Cardiac muscle cell (in vitro differentiated cells and primary cell): ENCODE results near the gene GID8. TPM values are rescaled to one million over a fixed set of nuclear protein-coding genes. Genes with fewer than 3 reads are reported as not detected.
A peak's percentile ranks its signal among the peaks of the same experiment; 100 is the strongest.
"Not testable (repeated sequence)": the region's sequence is repeated elsewhere in the genome, so short reads cannot be mapped to it uniquely, and the experiment has no call there.

Source experiments
- DNase-seq, 2 donors: peaks; one replicate each; pipeline versions ENCODE4 v3.0.0 to v3.0.0-alpha.2; 2010 to 2017; ENCODE audit warnings: low read depth in 1 of 2, low spot score in 1 of 2
- H3K27ac ChIP-seq: fragments of 200-600 bp; sonication (generic); 2 replicates; pipeline ENCODE4 v1.5.1; 2016
- H3K27me3 ChIP-seq: fragments of 200-600 bp; sonication (generic); 2 replicates; pipeline ENCODE4 v1.6.0; 2016; ENCODE audit warnings: control low read depth
- H3K36me3 ChIP-seq: fragments of 200-600 bp; sonication (generic); 2 replicates; pipeline ENCODE4 v1.5.1; 2016; ENCODE audit warnings: control low read depth
- H3K4me1 ChIP-seq: fragments of 200-600 bp; sonication (generic); 2 replicates; pipeline ENCODE4 v1.8.1; 2017; ENCODE audit warnings: low read depth, mild to moderate bottlenecking, mixed run types
- H3K4me3 ChIP-seq: fragments of 200-600 bp; sonication (generic); 2 replicates; pipeline ENCODE4 v1.5.1; 2016; ENCODE audit warnings: mild to moderate bottlenecking
- H3K9me3 ChIP-seq: fragments of 200-600 bp; sonication (generic); 2 replicates; pipeline ENCODE4 v1.5.1; 2017; ENCODE audit warnings: low read depth, mild to moderate bottlenecking, control low read depth
- polyA plus RNA-seq: library from polyadenylated mRNA; unstranded; fragments of >200 nt; fragmentation: Nextera tagmentation; extraction: Ambion mirVana; gene quantifications from 2 replicates; pipeline ENCODE4 v1.2.1, GENCODE V29; 2016
- total RNA-seq: library from RNA; depleted of rRNA; stranded (reverse); fragments of >200 nt; gene quantifications from 2 replicates; pipeline ENCODE4 v1.2.3, GENCODE V29; 2016
- TF ChIP-seq, protein P1 (sequence below): IDR thresholded peaks from 2 replicates; pipeline ENCODE4 v1.5.1; 2012; ENCODE audit warnings: low read depth, mild to moderate bottlenecking, low read length

GID8 gene
- total and polyA plus RNA-seq, 2 experiments from 2014 or later = 24.5 to 49.5 TPM

- Histone ChIP-seq H3K4me3 (no peak overlapping the region), H3K36me3 (no peaks in the 10 kb centered on the region), H3K9me3 (no peaks in the 10 kb centered on the region), H3K27ac (no peak overlapping the region), H3K4me1 (peaks cover 3% of the 10 kb centered on the region), H3K27me3 (no peaks in the 10 kb centered on the region)
- no peak for DNase-seq
- TF ChIP-seq, protein P1, sequence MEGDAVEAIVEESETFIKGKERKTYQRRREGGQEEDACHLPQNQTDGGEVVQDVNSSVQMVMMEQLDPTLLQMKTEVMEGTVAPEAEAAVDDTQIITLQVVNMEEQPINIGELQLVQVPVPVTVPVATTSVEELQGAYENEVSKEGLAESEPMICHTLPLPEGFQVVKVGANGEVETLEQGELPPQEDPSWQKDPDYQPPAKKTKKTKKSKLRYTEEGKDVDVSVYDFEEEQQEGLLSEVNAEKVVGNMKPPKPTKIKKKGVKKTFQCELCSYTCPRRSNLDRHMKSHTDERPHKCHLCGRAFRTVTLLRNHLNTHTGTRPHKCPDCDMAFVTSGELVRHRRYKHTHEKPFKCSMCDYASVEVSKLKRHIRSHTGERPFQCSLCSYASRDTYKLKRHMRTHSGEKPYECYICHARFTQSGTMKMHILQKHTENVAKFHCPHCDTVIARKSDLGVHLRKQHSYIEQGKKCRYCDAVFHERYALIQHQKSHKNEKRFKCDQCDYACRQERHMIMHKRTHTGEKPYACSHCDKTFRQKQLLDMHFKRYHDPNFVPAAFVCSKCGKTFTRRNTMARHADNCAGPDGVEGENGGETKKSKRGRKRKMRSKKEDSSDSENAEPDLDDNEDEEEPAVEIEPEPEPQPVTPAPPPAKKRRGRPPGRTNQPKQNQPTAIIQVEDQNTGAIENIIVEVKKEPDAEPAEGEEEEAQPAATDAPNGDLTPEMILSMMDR = no peak
Measured at GRCh38 chr20:62959101-62959971, 21.4 kb downstream of the GID8 start.

- TF ChIP-seq, protein P1 = no peak
- H3K36me3 ChIP-seq = no peaks in the 10 kb centered on the region
- no peaks in the 10 kb centered on the region for H3K4me1 ChIP-seq
- H3K9me3 ChIP-seq = no peaks in the 10 kb centered on the region
- no peak overlapping the region for H3K4me3 ChIP-seq
- no peaks in the 10 kb centered on the region for H3K27me3 ChIP-seq
- DNase-seq = no peak
- H3K27ac ChIP-seq = no peak overlapping the region
Measured at GRCh38 chr20:62959998-62960436, 22.1 kb downstream of the GID8 start.

GRCh38 chr20:62960446-62961309 is 22.7 kb downstream of the GID8 start:
- H3K9me3 ChIP-seq, H3K4me1 ChIP-seq, H3K27ac ChIP-seq, H3K4me3 ChIP-seq, H3K27me3 ChIP-seq, H3K36me3 ChIP-seq: not testable (repeated sequence)
- DNase-seq = peak in 1 of 2 donors; percentile 49

GRCh38 chr20:62961310-62961783 is 23.4 kb downstream of the GID8 start:
- Histone ChIP-seq H3K36me3 (no peaks in the 10 kb centered on the region), H3K4me3 (no peak overlapping the region), H3K27me3 (no peaks in the 10 kb centered on the region), H3K9me3 (no peaks in the 10 kb centered on the region), H3K27ac (peak overlapping the region; percentile 44), H3K4me1 (no peaks in the 10 kb centered on the region)
- DNase-seq = peak in 1 of 2 donors; percentile 69
- TF ChIP-seq, protein P1 = no peak

DNA sequence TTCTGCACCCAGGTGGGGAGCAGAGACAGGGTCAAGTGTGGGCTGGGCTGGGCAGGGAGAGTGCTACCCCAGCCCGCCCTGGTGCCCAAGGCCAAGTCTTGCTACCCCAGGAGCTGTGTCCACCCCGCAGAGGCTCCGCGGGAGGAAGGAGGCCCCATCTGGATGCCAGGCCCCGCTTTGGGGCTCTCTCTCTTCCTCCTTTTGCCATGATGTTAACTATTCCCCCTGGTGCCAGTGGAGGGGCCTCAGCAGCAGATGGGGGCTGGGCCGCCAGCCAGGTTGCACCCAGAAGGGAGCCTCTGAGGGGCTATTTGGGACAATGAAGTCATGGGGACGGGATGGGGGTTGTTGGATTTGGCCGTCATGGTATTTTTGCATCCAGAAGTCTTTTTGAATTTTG is 23.9 kb downstream of the GID8 start:
- Histone ChIP-seq H3K36me3 (no peaks in the 10 kb centered on the region), H3K9me3 (no peaks in the 10 kb centered on the region), H3K4me1 (no peaks in the 10 kb centered on the region), H3K4me3 (no peak overlapping the region), H3K27ac (peak overlapping the region; percentile 44), H3K27me3 (no peaks in the 10 kb centered on the region)
- TF ChIP-seq, protein P1 = no peak
- DNase-seq = no peak
